ENCODE measurements around the gene FHIT. TPM values are rescaled to one million over a fixed set of nuclear protein-coding genes. Genes with fewer than 3 reads are reported as not detected.

FHIT gene
- total RNA-seq, 1 experiment from 2014 or later: 9.8 TPM

DNA sequence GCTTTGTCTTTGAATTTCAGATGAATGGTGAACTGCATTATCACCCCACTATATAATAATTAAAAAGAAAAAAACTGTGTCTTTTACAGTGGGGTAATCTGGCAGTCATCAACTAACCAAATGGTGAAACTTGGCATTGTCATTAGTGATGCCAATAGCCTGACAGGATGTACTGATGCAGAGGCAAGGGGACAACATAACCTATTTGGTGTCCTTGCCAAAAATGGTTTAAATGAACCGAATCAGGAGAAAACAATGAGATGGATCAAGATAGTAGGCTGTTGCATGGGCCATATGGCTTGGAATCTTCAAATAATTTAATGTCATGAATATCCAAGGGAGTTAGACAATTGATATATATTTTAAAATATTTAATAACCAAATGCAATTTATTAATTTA is 738.7 kb downstream of the FHIT start:
- H3K4me3 ChIP-seq: no peak overlapping the region
- H3K9me2 ChIP-seq (ENCODE audit: insufficient read depth): no peaks in the 10 kb centered on the region
- no peak overlapping the region for H2AFZ ChIP-seq
- no peak overlapping the region for H3K27ac ChIP-seq
- TF ChIP-seq EZH2 (IDR thresholded peaks at IDR 0.05; ENCODE audit: low read depth): no peak
- TF ChIP-seq, protein P1, sequence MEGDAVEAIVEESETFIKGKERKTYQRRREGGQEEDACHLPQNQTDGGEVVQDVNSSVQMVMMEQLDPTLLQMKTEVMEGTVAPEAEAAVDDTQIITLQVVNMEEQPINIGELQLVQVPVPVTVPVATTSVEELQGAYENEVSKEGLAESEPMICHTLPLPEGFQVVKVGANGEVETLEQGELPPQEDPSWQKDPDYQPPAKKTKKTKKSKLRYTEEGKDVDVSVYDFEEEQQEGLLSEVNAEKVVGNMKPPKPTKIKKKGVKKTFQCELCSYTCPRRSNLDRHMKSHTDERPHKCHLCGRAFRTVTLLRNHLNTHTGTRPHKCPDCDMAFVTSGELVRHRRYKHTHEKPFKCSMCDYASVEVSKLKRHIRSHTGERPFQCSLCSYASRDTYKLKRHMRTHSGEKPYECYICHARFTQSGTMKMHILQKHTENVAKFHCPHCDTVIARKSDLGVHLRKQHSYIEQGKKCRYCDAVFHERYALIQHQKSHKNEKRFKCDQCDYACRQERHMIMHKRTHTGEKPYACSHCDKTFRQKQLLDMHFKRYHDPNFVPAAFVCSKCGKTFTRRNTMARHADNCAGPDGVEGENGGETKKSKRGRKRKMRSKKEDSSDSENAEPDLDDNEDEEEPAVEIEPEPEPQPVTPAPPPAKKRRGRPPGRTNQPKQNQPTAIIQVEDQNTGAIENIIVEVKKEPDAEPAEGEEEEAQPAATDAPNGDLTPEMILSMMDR (conservative IDR thresholded peaks at IDR 0.05): no peak
- H3K4me2 ChIP-seq: no peak overlapping the region
- no peaks in the 10 kb centered on the region for H3K27me3 ChIP-seq (ENCODE audit: insufficient read depth, low read depth)
- BruUV-seq (replicated peaks): no TSS peak
- DNase-seq: no peak
- no peaks in the 10 kb centered on the region for H3K4me1 ChIP-seq (replicated peaks; ENCODE audit: insufficient read depth)
- H3K9me3 ChIP-seq (ENCODE audit: insufficient read depth, low read depth): no peaks in the 10 kb centered on the region
- H3K79me2 ChIP-seq (ENCODE audit: low read depth): no peaks in the 10 kb centered on the region
- ChIA-PET CTCF (no interaction called here), POLR2A (ENCODE audit: unreplicated experiment) (no interaction called here)
- H3K36me3 ChIP-seq (ENCODE audit: low read depth): no peaks in the 10 kb centered on the region
- intact Hi-C loops (cut with micrococcal nuclease; ENCODE audit: unreplicated experiment): no loop called here
- H4K20me1 ChIP-seq (ENCODE audit: insufficient read depth): no peaks in the 10 kb centered on the region
- H3F3A ChIP-seq (ENCODE audit: insufficient read depth, low read depth): no peaks in the 10 kb centered on the region

DNA sequence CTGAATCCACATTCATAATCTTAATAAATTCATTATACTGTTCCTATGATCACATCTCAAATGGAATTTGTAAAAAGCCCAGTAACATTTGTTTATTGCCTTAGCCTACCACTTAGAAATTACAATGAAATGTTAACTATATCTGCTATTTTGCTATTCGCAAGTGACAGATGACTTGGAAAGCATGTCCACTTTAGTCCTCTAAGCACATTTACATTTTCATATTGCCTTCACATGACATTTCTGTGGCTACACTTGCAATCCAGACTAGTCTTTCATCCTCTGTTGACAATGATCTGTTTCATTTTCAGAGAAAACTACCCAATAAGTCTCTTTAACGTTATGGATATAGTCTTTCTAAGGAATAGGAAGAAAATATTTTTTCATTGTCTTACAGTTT is 741.8 kb downstream of the FHIT start:
- Histone ChIP-seq H3K9me3 (ENCODE audit: insufficient read depth, low read depth) (no peaks in the 10 kb centered on the region), H3K4me2 (no peak overlapping the region), H2AFZ (no peak overlapping the region), H3K27me3 (ENCODE audit: insufficient read depth, low read depth) (no peaks in the 10 kb centered on the region), H3K36me3 (ENCODE audit: low read depth) (no peaks in the 10 kb centered on the region), H3K79me2 (ENCODE audit: low read depth) (no peaks in the 10 kb centered on the region), H4K20me1 (ENCODE audit: insufficient read depth) (no peaks in the 10 kb centered on the region), H3F3A (ENCODE audit: insufficient read depth, low read depth) (no peaks in the 10 kb centered on the region), H3K4me1 (replicated peaks; ENCODE audit: insufficient read depth) (no peaks in the 10 kb centered on the region), H3K27ac (no peak overlapping the region), H3K9me2 (ENCODE audit: insufficient read depth) (no peaks in the 10 kb centered on the region), H3K4me3 (no peak overlapping the region)
- DNase-seq: no peak
- no TSS peak for BruUV-seq (replicated peaks)
- ChIA-PET CTCF (no interaction called here), POLR2A (ENCODE audit: unreplicated experiment) (interaction anchor here (0.5 kb wide), 1 partner anchor 11 kb away, joined by 10 read pairs; no protein-coding TSS in a partner anchor)
- intact Hi-C loops (cut with micrococcal nuclease; ENCODE audit: unreplicated experiment): no loop called here
- TF ChIP-seq, protein P1 (conservative IDR thresholded peaks at IDR 0.05): no peak
- no peak for TF ChIP-seq EZH2 (IDR thresholded peaks at IDR 0.05; ENCODE audit: low read depth)

DNA sequence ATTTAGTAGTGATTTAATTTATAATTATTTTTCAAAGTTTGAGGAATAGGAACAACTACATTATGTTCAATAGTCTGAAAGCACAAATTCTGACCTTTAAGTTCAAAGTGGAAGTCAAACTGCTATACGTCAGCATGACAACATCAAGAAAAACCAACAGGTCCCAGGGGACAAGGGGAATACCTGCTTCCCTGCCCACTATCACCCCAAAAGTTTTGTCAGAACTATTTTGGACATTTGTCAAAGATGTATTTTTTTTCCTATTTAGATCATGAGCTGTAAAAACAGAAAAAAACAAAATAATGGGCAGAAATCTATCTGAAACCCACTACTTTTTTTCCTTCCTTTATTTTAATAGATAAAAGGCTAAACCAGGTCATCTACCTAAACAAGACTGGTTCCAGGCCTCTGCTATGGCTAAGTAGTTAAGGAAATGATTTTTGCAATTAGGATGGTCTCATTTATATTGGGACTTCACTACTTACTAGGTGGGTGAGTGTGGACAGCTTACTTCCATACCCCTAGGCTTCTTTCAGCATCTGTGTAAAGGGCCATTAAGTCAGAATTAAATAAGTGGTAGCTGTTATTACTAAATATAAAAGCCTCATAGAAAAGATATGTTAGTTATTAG is 746.3 kb downstream of the FHIT start:
- Histone ChIP-seq H3K4me2 (no peak overlapping the region), H3K9me2 (ENCODE audit: insufficient read depth) (no peaks in the 10 kb centered on the region), H3K4me3 (no peak overlapping the region), H3K36me3 (ENCODE audit: low read depth) (no peaks in the 10 kb centered on the region), H3K4me1 (replicated peaks; ENCODE audit: insufficient read depth) (no peaks in the 10 kb centered on the region), H3K27ac (no peak overlapping the region), H4K20me1 (ENCODE audit: insufficient read depth) (no peaks in the 10 kb centered on the region), H3F3A (ENCODE audit: insufficient read depth, low read depth) (no peaks in the 10 kb centered on the region), H2AFZ (no peak overlapping the region), H3K27me3 (ENCODE audit: insufficient read depth, low read depth) (no peaks in the 10 kb centered on the region), H3K79me2 (ENCODE audit: low read depth) (no peaks in the 10 kb centered on the region), H3K9me3 (ENCODE audit: insufficient read depth, low read depth) (no peaks in the 10 kb centered on the region)
- intact Hi-C loops (cut with micrococcal nuclease; ENCODE audit: unreplicated experiment): no loop called here
- DNase-seq: no peak
- CTCF ChIA-PET: no interaction called here
- POLR2A ChIA-PET (ENCODE audit: unreplicated experiment): no interaction called here
- BruUV-seq (replicated peaks): no TSS peak
- no peak for TF ChIP-seq EZH2 (IDR thresholded peaks at IDR 0.05; ENCODE audit: low read depth)
- TF ChIP-seq, protein P1 (conservative IDR thresholded peaks at IDR 0.05): no peak

Data from PC-9 (cell line).